ENCODE results near the gene TPM1.
A peak's percentile ranks its signal among the peaks of the same experiment; 100 is the strongest.

TPM1 gene

DNA sequence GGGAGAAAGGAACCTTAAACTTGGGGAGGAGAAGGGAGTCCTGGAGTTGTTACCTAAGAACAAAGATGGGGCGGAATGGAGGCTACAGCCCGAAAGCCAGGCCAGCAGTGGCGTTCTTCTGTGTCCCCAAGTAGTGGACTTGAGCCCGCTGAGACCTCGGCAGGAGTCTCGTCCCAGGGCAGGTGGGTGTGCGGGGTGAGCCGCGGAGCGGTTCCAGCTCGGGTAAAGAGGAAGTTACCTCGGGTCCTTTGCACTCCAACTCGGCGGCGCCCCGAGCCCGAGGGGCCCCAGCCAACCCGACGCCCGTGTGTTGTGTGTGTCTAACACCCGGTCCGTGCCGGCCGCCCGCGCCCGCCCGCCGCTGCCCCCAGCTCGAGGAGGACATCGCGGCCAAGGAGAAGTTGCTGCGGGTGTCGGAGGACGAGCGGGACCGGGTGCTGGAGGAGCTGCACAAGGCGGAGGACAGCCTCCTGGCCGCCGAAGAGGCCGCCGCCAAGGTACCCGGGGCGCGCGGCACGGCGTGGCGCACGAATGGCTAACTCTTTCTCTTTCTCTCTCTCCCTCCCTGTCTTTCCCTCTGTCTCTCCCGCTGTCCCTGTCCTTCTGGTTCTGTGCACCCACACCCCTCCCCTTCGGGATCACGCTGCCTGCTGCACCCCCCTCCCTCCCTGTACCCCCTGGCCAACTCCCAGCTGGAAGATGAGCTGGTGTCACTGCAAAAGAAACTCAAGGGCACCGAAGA, 959 bp downstream of the TPM1 start:
- DNase-seq (ENCODE audit: low spot score) = peak; percentile 47
- TF ChIP-seq CTCF (IDR thresholded peaks at IDR 0.05; ENCODE audit: extremely low read depth, missing control alignments) = no peak

DNA sequence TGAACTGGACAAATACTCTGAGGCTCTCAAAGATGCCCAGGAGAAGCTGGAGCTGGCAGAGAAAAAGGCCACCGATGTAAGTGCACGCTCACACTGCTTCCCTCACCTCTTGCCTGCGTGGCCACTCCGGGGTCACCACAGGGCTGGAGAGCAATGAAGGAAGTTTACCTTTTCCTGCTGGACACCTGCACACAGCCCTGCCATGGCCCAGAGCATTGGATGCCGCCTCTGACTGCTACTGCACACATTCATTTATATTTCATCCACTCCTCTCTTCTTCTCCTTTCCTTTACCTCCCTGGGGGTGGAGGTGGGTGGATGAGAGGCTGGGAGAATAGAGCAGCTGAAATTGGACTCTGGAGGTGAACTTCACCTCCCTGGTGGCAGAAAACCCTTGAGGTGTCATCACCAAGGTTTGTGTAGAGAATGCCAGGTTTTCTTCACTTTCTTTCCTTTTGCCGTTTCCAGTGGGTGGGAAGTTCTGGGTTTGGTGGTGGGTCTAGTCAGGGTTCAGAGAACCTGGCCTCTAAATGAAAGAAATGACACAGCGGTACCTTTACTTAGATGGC, 1.6 kb downstream of the TPM1 start:
- no peak for TF ChIP-seq CTCF (IDR thresholded peaks at IDR 0.05; ENCODE audit: extremely low read depth, missing control alignments)
- DNase-seq (ENCODE audit: low spot score) = peak; percentile 24

DNA sequence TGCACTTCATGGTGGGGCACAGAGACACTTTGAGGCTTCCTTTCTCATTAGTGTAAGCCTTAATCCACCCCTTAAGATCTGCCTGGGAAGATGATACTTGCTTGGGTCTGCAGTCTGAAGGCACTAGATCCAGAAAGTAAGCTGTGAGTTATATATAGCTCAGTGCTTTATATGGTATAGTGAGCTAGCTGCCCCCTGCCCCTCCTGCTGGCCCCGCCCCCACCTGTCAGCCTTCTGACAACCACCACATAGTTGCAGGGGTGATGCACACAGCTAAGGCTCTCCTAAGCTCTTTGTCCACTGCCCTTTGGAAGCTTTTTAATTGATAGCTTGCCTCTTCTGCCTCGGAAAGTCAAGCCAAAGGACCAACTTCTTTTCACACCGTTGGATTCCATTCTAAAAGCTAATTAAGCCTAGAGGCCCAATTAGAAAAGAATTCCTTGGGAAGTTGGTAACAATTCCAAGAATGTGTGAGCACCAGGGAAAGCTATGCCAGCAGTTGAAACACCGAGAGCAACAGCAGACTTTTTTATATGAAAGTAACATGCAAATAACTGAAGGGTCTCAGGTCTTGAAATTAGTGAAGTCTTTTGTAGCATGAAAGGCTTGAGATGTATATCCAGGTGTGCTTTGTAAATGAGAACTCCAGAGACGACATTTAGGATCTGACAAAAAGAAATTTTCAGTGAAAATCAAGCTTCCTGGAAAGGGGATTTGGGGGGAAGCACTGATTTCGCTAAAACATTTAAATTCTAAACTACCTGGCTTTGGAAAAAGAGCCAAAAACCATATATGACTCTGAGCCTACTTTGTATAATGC, 2.3 kb downstream of the TPM1 start:
- peak; percentile 27 for DNase-seq (ENCODE audit: low spot score)
- no peak for TF ChIP-seq CTCF (IDR thresholded peaks at IDR 0.05; ENCODE audit: extremely low read depth, missing control alignments)

DNA sequence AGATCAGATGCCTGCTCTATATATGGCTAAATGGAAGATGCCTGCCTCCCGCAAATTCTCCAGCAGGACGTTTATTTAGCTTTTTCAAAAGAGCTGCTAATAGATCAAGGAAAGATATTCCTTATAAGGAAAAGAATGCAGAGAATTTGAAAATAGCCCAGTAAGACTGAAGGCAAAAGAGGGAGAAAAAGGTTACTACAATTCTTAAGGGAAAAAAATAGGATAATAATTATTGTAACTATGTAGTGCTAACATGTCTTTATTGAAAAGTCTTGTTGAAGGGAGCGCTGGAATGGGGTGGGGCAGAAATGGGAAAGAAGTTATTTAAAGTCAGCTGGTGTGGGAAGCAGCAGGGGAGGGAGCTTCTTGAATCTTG, 2.9 kb downstream of the TPM1 start:
- no peak for TF ChIP-seq CTCF (IDR thresholded peaks at IDR 0.05; ENCODE audit: extremely low read depth, missing control alignments)
- DNase-seq (ENCODE audit: low spot score) = no peak

GRCh38 chr15:63045879-63046278, 3.3 kb downstream of the TPM1 start:
- DNase-seq (ENCODE audit: low spot score) = no peak
- TF ChIP-seq CTCF (IDR thresholded peaks at IDR 0.05; ENCODE audit: extremely low read depth, missing control alignments) = no peak

- no peak for TF ChIP-seq CTCF (IDR thresholded peaks at IDR 0.05; ENCODE audit: extremely low read depth, missing control alignments)
- DNase-seq (ENCODE audit: low spot score) = peak; percentile 27
Measured at GRCh38 chr15:63046917-63047760, 4.6 kb downstream of the TPM1 start.

Measured in GM20000 (cell line).